Epithelial cell of prostate (primary cell): ENCODE data around the gene APOLD1.
"Not testable (repeated sequence)": the region's sequence is repeated elsewhere in the genome, so short reads cannot be mapped to it uniquely, and the experiment has no call there.

ENCODE experiments used
- DNase-seq: peaks from one replicate; pipeline ENCODE4 v3.0.0-alpha.2; 2011; ENCODE audit warnings: low read depth, low spot score
- H3K27ac ChIP-seq: fragments of 450-650 bp; 2 replicates; pipeline ENCODE4 v1.5.1; 2017; ENCODE audit warnings: mild to moderate bottlenecking

APOLD1 gene

GRCh38 chr12:12784116-12784515 lies 1.3 kb upstream of the APOLD1 start:
- DNase-seq: no peak
- no peak overlapping the region for H3K27ac ChIP-seq

DNA sequence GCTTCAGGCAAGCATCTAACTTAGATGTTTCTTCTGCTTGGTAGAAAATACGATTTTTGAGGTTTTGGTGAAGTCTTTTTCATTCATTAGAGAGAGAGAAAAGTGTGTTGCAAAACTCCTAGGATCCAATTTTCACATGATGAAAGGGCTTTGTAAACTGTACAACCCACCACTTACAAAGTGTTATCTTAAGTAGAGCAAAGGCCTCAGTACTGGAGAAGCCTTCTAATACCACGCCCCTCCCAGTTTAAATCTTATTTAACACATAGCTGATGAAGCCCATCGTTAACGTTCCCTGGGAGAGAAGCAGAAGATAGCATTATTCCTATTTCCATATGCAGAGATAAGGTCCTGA lies 869 bp downstream of the APOLD1 start:
- DNase-seq: no peak
- H3K27ac ChIP-seq: peak overlapping the region; percentile 27

DNA sequence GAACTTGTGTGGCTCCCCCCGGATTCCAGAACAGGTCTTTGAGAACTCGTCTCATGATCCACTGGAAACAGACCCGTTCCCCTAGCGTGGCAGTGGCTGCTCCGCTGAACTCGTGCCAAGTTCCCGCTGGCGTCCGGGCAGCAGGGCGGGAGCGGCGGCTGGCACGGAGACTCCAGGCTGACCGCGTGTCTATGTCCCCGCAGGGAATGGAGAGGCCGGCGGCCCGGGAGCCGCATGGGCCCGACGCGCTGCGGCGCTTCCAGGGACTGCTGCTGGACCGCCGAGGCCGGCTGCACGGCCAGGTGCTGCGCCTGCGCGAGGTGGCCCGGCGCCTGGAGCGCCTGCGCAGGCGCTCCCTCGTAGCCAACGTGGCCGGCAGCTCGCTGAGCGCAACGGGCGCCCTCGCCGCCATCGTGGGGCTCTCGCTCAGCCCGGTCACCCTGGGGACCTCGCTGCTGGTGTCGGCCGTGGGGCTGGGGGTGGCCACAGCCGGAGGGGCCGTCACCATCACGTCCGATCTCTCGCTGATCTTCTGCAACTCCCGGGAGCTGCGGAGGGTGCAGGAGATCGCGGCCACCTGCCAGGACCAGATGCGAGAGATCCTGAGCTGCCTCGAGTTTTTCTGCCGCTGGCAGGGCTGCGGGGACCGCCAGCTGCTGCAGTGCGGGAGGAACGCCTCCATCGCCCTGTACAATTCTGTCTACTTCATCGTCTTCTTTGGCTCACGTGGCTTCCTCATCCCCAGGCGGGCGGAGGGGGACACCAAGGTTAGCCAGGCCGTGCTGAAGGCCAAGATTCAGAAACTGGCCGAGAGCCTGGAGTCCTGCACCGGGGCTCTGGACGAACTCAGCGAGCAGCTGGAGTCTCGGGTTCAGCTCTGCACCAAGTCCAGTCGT lies 1.5 kb downstream of the APOLD1 start:
- peak overlapping the region; percentile 27 for H3K27ac ChIP-seq
- no peak for DNase-seq

GRCh38 chr12:12788131-12788530 lies 2.7 kb downstream of the APOLD1 start:
- H3K27ac ChIP-seq: no peak overlapping the region
- no peak for DNase-seq

DNA sequence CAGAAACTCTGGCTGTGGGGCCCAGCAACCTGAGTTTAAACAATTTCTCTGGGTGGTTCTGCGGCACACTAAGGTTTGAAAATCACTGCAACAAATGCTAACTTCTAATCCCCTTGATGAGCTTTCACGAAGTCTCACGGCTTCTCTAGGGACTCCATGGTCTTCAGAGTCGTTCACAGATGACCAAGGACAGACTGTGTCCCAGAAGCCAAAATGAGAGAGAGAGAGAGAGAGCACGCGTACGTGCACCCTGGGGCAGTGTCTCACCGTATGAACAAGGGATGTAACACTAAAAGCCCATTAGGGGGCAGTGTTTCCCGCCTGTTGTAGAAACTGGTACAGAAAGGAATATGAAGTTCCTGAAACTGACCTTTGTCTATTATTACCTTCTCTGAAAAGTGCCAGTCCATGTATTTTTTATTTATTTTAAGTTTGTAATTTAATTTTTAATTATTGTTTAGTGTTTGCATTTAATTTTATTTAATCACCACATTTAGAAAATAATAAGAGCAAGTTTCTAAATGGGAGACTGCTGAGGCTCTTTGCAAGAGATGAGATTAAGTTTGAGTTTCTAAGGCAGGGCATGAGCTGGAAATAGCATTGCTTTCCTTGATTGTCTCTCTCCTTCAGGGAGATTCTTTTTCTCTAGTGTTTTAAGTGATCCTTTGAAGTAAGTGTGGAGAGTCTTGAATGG lies 3.4 kb downstream of the APOLD1 start:
- peak; percentile 59 for DNase-seq
- H3K27ac ChIP-seq: no peak overlapping the region

DNA sequence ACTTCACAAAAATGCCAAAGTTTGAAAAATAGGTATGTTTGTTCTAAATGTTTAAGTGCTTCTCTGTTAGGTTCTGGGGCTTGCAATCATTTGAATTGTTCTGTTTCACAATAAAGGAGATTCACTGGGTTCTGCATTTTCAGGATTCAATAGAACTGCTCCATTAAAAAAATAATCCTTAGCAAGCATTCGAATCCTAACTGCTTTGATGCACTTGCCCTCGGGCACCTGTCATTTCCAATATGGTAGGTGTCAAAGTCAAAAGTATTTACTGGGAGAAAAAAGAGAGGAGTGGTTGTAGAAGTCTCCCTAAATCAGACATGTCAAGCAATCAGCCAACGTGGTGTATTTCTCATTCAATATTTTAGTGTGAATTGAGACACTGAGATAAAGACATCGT lies 5.5 kb downstream of the APOLD1 start:
- H3K27ac ChIP-seq: no peak overlapping the region
- no peak for DNase-seq

DNA sequence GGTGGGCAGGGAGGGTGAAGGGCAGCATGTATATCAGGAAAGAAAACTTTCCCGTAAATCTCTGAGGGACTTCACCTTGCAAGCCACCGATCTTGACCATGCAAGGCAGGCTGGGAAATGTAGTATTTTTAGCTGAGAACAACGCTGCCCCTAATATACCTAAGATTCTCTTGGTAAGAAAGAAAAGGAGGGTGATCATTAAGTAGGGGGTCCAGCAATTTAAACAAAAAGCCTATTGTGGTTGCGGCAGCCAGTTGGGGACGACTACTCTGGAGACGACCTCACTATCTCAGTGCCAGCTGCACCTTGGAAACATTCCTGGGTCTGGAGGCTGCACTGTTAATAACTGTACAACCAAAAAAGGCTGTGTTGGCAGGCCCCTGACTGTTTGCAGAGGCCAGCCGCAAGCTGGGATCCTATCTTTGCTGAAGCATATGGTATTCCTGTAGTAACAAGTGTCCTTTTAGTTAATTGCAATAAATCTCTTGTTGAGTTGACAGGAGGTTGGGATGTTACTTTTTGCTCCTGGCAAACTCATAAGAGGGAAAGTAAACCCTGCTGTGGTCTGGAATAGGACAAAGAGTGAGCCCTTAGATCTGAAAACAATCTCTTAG lies 6.4 kb downstream of the APOLD1 start:
- DNase-seq: no peak
- no peak overlapping the region for H3K27ac ChIP-seq

GRCh38 chr12:12792421-12792820 lies 7.0 kb downstream of the APOLD1 start:
- DNase-seq: no peak
- no peak overlapping the region for H3K27ac ChIP-seq

DNA sequence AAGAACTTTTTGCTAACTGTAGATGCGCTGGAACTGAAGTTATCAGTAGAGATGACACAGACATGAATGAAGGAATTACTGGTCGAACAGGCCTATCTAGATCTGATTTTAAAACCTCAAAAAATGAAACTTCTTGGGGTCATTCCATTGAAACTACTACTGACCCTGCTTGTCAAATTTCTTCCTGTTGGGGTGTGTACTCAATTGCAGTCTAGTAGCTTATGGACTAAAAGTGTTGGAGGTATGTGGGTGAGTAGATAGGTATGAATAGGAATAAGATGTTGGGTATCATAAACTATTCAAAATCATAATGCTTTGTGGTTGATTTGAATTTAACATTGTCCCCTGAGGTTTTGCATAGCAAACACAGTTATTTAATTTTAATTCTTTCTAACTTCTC lies 9.2 kb downstream of the APOLD1 start:
- no peak for DNase-seq
- H3K27ac ChIP-seq: peak overlapping the region; percentile 24

DNA sequence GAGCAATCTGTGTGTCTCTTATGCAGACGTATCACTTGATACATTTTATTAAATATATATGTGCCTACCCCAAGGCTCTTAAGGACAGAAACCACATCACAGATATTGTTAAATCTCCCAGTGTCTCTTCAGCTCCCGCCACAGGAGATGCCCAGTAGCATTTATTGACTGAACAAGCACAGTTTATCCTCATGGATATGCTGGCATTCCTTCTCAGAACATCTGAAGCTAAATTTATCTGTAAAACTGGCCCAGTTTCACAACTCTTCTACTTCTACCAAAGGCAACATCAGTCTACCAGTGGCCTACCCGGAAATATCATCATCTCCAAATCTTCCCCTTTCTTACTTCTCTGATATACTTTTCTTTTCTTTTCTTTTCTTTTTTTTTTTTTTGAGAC lies 10.7 kb downstream of the APOLD1 start:
- no peak for DNase-seq
- no peak overlapping the region for H3K27ac ChIP-seq

DNA sequence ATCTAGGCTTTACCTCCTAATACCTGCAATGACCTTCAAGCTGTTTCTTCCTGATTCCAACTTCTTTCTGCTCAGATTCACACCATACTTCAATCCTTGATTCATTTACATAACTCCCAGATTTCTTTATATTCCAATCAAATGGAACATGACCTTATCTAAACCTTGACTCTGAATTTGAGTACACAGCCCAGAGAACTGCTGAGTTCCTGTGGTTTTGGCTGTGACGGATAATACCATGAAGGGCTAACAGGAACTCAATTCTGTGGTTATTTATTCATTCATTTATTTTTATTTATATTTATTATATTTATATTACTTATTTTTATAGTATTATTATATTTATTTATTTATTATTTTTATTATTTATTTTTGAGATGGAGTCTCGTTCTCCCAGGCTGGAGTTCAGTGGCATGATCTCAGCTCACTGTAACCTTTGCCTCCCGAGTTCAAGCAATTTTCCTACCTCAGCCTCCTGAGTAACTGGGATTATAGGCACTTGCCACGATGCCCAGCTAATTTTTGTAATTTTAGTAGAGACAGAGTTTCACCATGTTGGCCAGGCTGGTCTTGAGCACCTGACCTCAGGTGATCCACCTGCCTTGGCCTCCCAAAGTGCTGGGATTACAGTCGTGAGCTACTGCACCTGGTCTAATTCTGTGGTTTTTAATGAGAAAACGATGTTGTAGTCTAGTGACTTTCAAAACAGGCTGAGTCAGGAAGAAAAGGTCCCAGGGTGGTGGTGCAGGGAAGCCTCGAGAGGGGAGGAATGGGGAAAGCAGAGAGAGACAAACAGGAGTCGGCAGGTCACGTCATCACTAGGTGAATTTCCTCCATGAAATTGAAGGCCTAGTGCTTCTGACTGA lies 11.7 kb downstream of the APOLD1 start:
- H3K27ac ChIP-seq: no peak overlapping the region
- no peak for DNase-seq

DNA sequence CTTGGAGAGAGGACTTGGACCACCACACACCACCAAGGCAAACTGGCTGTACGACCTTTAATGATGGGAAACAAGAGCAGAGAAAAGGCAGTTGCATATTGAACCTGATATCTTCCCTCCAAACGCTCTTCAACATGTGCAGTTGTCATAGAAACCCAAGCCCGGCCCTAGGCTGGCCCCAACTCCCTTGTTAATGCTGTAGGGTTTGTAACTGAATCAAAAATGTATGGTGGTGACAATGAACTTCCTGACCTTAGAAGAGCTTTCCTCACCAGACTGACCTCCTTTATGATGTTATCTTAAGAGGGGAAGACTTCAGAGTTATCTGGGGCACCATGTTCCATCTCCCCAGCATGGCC lies 12.3 kb downstream of the APOLD1 start:
- DNase-seq: no peak
- H3K27ac ChIP-seq: no peak overlapping the region

- H3K27ac ChIP-seq: peak overlapping the region; percentile 100
- no peak for DNase-seq
Measured at GRCh38 chr12:12798480-12798879, 13.0 kb downstream of the APOLD1 start.

GRCh38 chr12:12799163-12799920 lies 13.9 kb downstream of the APOLD1 start:
- peak overlapping the region; percentile 100 for H3K27ac ChIP-seq
- no peak for DNase-seq

- H3K27ac ChIP-seq: peak overlapping the region; percentile 100
- DNase-seq: peak; percentile 96
Measured at GRCh38 chr12:12800406-12801180, 15.1 kb downstream of the APOLD1 start.

DNA sequence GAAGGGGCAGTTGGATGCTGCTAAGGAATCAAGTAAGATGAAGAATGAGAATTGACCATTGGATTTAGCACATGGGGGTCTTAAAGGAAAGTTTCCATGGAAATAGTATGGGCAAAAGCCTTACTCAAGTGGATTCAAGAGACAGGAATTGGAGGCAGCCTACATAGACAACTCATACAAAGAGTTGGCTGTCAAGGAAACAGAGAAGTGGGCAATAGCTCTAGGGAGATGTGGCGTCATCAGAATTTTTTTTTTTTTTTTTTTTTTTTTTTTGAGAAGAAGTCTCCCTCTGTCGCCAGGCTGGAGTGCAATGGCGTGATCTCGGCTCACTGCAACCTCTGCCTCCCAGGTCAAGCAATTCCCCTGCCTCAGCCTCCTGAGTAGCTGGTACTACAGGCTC lies 16.2 kb downstream of the APOLD1 start:
- DNase-seq: not testable (repeated sequence)
- H3K27ac ChIP-seq: peak overlapping the region; percentile 100

DNA sequence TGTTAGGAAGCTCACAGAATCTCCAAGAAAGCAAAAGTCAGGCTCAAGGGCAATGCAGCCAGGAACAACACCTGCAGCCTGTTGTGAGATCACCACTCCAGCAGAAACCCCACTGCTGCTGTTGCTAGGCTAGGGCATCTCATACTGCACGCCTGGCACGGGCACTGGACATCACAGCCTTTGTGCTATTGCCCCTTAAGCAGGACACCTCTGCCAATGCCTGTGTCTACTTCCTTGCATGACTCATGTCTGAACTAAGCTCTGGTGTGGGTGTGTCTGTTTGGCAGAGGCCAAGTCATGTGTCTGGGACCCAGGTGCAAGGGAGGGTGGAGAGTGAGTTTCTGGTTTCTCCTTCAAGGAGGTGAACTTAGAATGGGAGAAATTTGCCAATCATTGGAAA lies 17.7 kb downstream of the APOLD1 start:
- H3K27ac ChIP-seq: peak overlapping the region; percentile 100
- DNase-seq: peak; percentile 100

GRCh38 chr12:12804011-12804410 lies 18.6 kb downstream of the APOLD1 start:
- DNase-seq: peak; percentile 95
- peak overlapping the region; percentile 100 for H3K27ac ChIP-seq

- peak; percentile 98 for DNase-seq
- peak overlapping the region; percentile 100 for H3K27ac ChIP-seq
Measured at GRCh38 chr12:12804432-12804886, 19.0 kb downstream of the APOLD1 start.
